ENCODE measurements around the gene PCDHB8. TPM values are rescaled to one million over a fixed set of nuclear protein-coding genes. Genes with fewer than 3 reads are reported as not detected.
"Not testable (repeated sequence)": the region's sequence is repeated elsewhere in the genome, so short reads cannot be mapped to it uniquely, and the experiment has no call there.

PCDHB8 gene
- polyA plus RNA-seq, 2 of the 4 experiments (the other 2 are of a cell fraction), result 0.44 to 0.52 TPM

GRCh38 chr5:141152096-141152495 is 25.5 kb upstream of the PCDHB8 start:
- H3K27ac ChIP-seq; H3K4me3 ChIP-seq; CTCF ChIA-PET; DNase-seq (ENCODE audit: low read depth in 1 of 2, low spot score in 1 of 2); FAIRE-seq; POLR2A ChIA-PET; H3K4me2 ChIP-seq; ATAC-seq; H3K4me1 ChIP-seq: not testable (repeated sequence)
- H3K9me3 ChIP-seq, result peaks cover 15% of the 10 kb centered on the region
- WGBS (ENCODE audit: missing lambda C conversion rate), result 84% methylated on average over 17 of the region's 36 CpGs

GRCh38 chr5:141155540-141156374 is 21.8 kb upstream of the PCDHB8 start:
- WGBS (ENCODE audit: missing lambda C conversion rate), result 30% methylated on average over 21 of the region's 21 CpGs
- POLR2A ChIA-PET, result no interaction called here
- FAIRE-seq, result peak; percentile 43
- Histone ChIP-seq H3K9me3 (peaks cover 15% of the 10 kb centered on the region), H3K4me3 (no peak overlapping the region), H3K4me2 (no peak overlapping the region; the same call in 2 of the 3 replicates), H3K27ac (no peak overlapping the region), H3K4me1 (no peaks in the 10 kb centered on the region)
- DNase-seq (ENCODE audit: low read depth in 1 of 2, low spot score in 1 of 2), result peak; percentile 23 to 29
- TF ChIP-seq HOXA7 (CRISPR knock-in tag; IDR thresholded peaks at IDR 0.05) (no peak), KDM1A (IDR thresholded peaks at IDR 0.05; ENCODE audit: low read depth) (no peak), NR3C1 (IDR thresholded peaks at IDR 0.05) (no peak), E2F6 (IDR thresholded peaks at IDR 0.05; ENCODE audit: borderline replicate concordance, low read depth) (no peak), GATA3 (IDR thresholded peaks at IDR 0.05; ENCODE audit: borderline replicate concordance) (no peak), NPAS2 (CRISPR knock-in tag; IDR thresholded peaks at IDR 0.05; ENCODE audit: borderline replicate concordance) (no peak), BCL3 (IDR thresholded peaks at IDR 0.05) (no peak), CTCF (IDR thresholded peaks at IDR 0.05) (peak; percentile 18; the same call in 2 of the 3 replicates), NFE2L2 (conservative IDR thresholded peaks at IDR 0.05; ENCODE audit: low read length) (no peak), KDM5A (IDR thresholded peaks at IDR 0.05) (no peak), RAD21 (conservative IDR thresholded peaks at IDR 0.05 in 1 of 2, IDR thresholded peaks at IDR 0.05 in 1 of 2) (peak in 1 of 2 experiments; percentile 13; a peak in 1 of 5 replicates), MAFK (IDR thresholded peaks at IDR 0.05; ENCODE audit: partially characterized antibody) (no peak), CBX8 (IDR thresholded peaks at IDR 0.05) (no peak), EP300 (IDR thresholded peaks at IDR 0.05) (no peak), PHF8 (IDR thresholded peaks at IDR 0.05; ENCODE audit: borderline replicate concordance, low read depth) (no peak)
- ATAC-seq, result peak in 1 of 2 experiments; percentile 80; a peak in 3 of 6 replicates
- CTCF ChIA-PET, result interaction anchor here (0.6 to 2.3 kb wide), 8 partner anchors 12 to 334 kb away, joined by 3 to 6 read pairs (median 4); partner anchors contain the start of genes PCDHA5, PCDHB11, PCDHB5 and PCDHGB3

GRCh38 chr5:141157356-141157755 is 20.2 kb upstream of the PCDHB8 start:
- DNase-seq (ENCODE audit: low read depth in 1 of 2, low spot score in 1 of 2); H3K9me3 ChIP-seq; H3K4me2 ChIP-seq; POLR2A ChIA-PET; H3K4me3 ChIP-seq; CTCF ChIA-PET; H3K4me1 ChIP-seq; FAIRE-seq; H3K27ac ChIP-seq; ATAC-seq: not testable (repeated sequence)
- 93% methylated on average over 12 of the region's 38 CpGs for WGBS (ENCODE audit: missing lambda C conversion rate)

GRCh38 chr5:141157901-141158300 is 19.7 kb upstream of the PCDHB8 start:
- H3K4me3 ChIP-seq; ATAC-seq; H3K9me3 ChIP-seq; DNase-seq (ENCODE audit: low read depth in 1 of 2, low spot score in 1 of 2); H3K4me2 ChIP-seq; H3K27ac ChIP-seq; H3K4me1 ChIP-seq; FAIRE-seq; POLR2A ChIA-PET: not testable (repeated sequence)
- 33% methylated on average over 8 of the region's 28 CpGs for WGBS (ENCODE audit: missing lambda C conversion rate)
- CTCF ChIA-PET, result interaction anchor here (1.6 kb wide), 1 partner anchor 7 kb away, joined by 3 read pairs; no protein-coding TSS in a partner anchor

All from A549 (cell line).